ENCODE measurements around the gene SIRPB1. TPM values are rescaled to one million over a fixed set of nuclear protein-coding genes. Genes with fewer than 3 reads are reported as not detected.

SIRPB1 gene
- total and polyA plus RNA-seq, 10 of the 15 experiments (the other 5 are each of a cell fraction or from before 2014, with no cell fraction given): 3.4 to 33.8 (median 14.1) TPM

DNA sequence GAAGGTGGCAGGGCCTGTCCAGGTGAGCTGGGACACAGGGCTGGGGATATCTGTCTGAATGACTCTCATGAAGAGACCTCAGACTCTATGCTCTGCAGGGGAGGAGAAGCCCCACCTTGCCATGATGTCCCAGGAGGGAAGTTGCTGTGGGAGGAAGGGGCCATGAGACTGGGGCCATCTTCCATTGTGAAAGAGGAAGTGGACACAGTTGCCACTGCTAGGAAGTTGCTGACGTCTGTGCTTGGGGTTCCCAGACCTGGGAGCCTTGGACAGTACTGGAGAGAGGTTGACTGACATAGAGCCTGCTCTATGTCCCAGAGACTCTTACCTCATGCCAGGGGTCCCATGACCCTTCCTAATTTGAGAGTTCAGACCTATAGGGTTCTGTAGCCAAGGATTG, 24.5 kb downstream of the SIRPB1 start:
- H3K4me2 ChIP-seq (ENCODE audit: control insufficient read depth, insufficient read depth): no peak overlapping the region
- no CpG with 5 or more reads among the region's 1 CpG for WGBS (ENCODE audit: insufficient coverage, insufficient replicate concordance, low lambda C conversion rate, missing lambda C conversion rate)
- no peak for FAIRE-seq

More for the DNA sequence above, 24.5 kb downstream of the SIRPB1 start:
- H3K36me3 ChIP-seq (ENCODE audit: control insufficient read depth in 2 of 2, insufficient read depth in 2 of 2, low read length in 1 of 2): no peaks in the 10 kb centered on the region
- H3K79me2 ChIP-seq (ENCODE audit: control insufficient read depth, insufficient read depth, low read length): no peaks in the 10 kb centered on the region
- in situ Hi-C loops (cut with MboI) (no loop called here), intact Hi-C loops (cut with micrococcal nuclease; ENCODE audit: unreplicated experiment) (no loop called here)
- POLR2A ChIA-PET: no interaction called here
- ATAC-seq (no peak; the same call in 1 of the 3 replicates), DNase-seq (ENCODE audit: low read depth, low spot score) (no peak)
- no TSS peak for BruUV-seq (replicated peaks)
- no peaks in the 10 kb centered on the region for H3K27me3 ChIP-seq (replicated peaks in 1 of 2; ENCODE audit: control insufficient read depth in 2 of 2, insufficient read depth in 2 of 2, low read length in 1 of 2)
- no peaks in the 10 kb centered on the region for H3K9me3 ChIP-seq (replicated peaks; ENCODE audit: control insufficient read depth, insufficient read depth, low read length)
- H2AFZ ChIP-seq (ENCODE audit: control insufficient read depth, low read depth, low read length): no peak overlapping the region
- RAD21 ChIA-PET (ENCODE audit: unreplicated experiment): no interaction called here
- no peaks in the 10 kb centered on the region for H3K4me1 ChIP-seq (ENCODE audit: control insufficient read depth, insufficient read depth, low read length)
- no peaks in the 10 kb centered on the region for H4K20me1 ChIP-seq (ENCODE audit: control insufficient read depth, insufficient read depth)
- no peak overlapping the region for H3K4me3 ChIP-seq
- SMC1A ChIA-PET (ENCODE audit: uncharacterized antibody, unreplicated experiment): no interaction called here
- H3K27ac ChIP-seq (ENCODE audit: control insufficient read depth, insufficient read depth): no peak overlapping the region
- TF ChIP-seq SPI1 (IDR thresholded peaks at IDR 0.05; ENCODE audit: borderline replicate concordance, insufficient read depth, low read depth, low read length) (peak; percentile 84), IKZF1 (conservative IDR thresholded peaks at IDR 0.05) (peak; percentile 43; the same call in 1 of the 2 replicates), MEF2B (IDR thresholded peaks at IDR 0.05; ENCODE audit: partially characterized antibody, poor library complexity, severe bottlenecking) (peak; percentile 14), EED (IDR thresholded peaks at IDR 0.05; ENCODE audit: low read depth) (peak; percentile 56; the same call in 1 of the 2 replicates)
- TF ChIP-seq, protein P1, sequence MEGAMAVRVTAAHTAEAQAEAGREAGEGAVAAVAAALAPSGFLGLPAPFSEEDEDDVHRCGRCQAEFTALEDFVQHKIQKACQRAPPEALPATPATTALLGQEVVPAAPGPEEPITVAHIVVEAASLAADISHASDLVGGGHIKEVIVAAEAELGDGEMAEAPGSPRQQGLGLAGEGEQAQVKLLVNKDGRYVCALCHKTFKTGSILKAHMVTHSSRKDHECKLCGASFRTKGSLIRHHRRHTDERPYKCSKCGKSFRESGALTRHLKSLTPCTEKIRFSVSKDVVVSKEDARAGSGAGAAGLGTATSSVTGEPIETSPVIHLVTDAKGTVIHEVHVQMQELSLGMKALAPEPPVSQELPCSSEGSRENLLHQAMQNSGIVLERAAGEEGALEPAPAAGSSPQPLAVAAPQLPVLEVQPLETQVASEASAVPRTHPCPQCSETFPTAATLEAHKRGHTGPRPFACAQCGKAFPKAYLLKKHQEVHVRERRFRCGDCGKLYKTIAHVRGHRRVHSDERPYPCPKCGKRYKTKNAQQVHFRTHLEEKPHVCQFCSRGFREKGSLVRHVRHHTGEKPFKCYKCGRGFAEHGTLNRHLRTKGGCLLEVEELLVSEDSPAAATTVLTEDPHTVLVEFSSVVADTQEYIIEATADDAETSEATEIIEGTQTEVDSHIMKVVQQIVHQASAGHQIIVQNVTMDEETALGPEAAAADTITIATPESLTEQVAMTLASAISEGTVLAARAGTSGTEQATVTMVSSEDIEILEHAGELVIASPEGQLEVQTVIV (IDR thresholded peaks at IDR 0.05; ENCODE audit: borderline replicate concordance, partially characterized antibody): no peak
- no peak overlapping the region for H3K9ac ChIP-seq (ENCODE audit: control insufficient read depth, insufficient read depth, low read length)
- CTCF ChIA-PET: interaction anchor here (1.0 kb wide), 1 partner anchor 139 kb away, joined by 3 read pairs; no protein-coding TSS in a partner anchor
